C4-2B (cell line): ENCODE measurements around the gene SMOC2.
"Not testable (repeated sequence)": the region's sequence is repeated elsewhere in the genome, so short reads cannot be mapped to it uniquely, and the experiment has no call there.

Experiments used
- H3K27ac ChIP-seq: fragments of 450-650 bp; 2 replicates; pipeline ENCODE4 v1.5.1; 2017
- ZFX ChIP-seq: fragments of 450-650 bp; IDR thresholded peaks from 2 replicates; pipeline ENCODE4 v1.6.1; 2017
- TF ChIP-seq, protein P1 (sequence below): fragments of 450-650 bp; conservative IDR thresholded peaks from 2 replicates; pipeline ENCODE4 v1.5.1; 2017; ENCODE audit warnings: mild to moderate bottlenecking

The SMOC2 gene

DNA sequence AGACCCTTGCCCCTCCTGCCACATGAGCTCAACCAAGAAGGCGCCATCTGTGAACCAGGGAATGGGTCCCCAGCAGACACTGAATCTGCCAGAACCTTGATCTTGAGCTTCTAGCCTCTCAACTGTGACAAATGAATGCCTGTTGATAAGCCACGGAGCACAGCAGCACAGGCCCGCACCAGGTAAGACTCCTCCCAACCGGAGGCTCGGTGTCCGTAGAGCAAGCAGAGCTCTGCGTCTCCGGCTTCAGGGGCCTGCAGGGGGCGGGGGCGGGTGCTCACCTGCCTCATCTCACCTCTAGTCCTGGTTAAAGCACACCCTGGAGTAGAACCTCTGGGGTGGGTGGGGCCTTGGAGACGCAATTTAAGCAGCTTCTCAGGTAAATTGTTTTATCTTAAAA lies 122.7 kb downstream of the SMOC2 start:
- TF ChIP-seq, protein P1, sequence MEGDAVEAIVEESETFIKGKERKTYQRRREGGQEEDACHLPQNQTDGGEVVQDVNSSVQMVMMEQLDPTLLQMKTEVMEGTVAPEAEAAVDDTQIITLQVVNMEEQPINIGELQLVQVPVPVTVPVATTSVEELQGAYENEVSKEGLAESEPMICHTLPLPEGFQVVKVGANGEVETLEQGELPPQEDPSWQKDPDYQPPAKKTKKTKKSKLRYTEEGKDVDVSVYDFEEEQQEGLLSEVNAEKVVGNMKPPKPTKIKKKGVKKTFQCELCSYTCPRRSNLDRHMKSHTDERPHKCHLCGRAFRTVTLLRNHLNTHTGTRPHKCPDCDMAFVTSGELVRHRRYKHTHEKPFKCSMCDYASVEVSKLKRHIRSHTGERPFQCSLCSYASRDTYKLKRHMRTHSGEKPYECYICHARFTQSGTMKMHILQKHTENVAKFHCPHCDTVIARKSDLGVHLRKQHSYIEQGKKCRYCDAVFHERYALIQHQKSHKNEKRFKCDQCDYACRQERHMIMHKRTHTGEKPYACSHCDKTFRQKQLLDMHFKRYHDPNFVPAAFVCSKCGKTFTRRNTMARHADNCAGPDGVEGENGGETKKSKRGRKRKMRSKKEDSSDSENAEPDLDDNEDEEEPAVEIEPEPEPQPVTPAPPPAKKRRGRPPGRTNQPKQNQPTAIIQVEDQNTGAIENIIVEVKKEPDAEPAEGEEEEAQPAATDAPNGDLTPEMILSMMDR, result no peak
- TF ChIP-seq ZFX, result no peak
- no peak overlapping the region for H3K27ac ChIP-seq

DNA sequence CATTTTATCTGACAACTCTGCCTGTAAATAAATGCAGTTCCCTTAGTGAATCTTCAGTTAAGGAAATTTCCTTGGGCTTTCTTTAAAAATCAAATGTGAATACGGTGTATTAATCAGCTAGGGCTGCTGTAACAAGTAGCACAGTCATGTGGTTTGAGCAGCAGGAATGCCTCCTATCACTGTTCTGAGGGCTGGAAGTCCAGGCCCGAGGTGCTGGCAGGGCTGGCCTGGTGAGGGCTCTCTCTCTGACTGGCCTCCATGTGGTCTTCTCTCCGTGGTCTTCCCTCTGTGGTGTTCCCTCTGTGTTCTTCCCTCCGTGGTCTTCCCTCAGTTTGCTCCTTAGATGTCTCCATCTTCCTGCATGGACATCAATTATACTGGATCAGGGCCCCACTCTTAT lies 124.1 kb downstream of the SMOC2 start:
- H3K27ac ChIP-seq, result no peak overlapping the region

GRCh38 chr6:168570211-168570610 lies 129.2 kb downstream of the SMOC2 start:
- TF ChIP-seq, protein P1, result no peak
- TF ChIP-seq ZFX, result no peak
- no peak overlapping the region for H3K27ac ChIP-seq

More for the DNA sequence above, 124.1 kb downstream of the SMOC2 start:
- TF ChIP-seq, protein P1, result no peak
- TF ChIP-seq ZFX, result no peak

DNA sequence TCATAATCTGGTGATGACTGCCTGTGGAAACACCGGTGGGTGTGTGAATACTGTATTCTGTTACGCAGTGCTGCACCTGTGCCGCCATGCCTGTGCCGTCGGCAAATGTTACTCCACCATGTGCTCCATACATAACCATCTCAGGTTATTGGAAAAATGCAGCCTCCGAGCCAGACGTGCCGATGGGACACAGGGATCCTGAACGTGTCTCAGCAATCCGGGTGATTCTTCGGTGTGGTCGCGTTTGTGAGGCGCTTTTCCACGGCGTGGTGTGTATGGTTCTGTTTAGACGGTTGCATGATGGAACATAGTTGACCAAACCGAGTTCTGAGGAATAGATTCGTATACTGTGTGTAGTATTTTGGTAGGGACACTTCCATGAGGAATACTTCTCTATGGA lies 130.3 kb downstream of the SMOC2 start:
- H3K27ac ChIP-seq, result no peak overlapping the region
- TF ChIP-seq, protein P1, result no peak

GRCh38 chr6:168573276-168573835 lies 132.4 kb downstream of the SMOC2 start:
- not testable (repeated sequence) for H3K27ac ChIP-seq

DNA sequence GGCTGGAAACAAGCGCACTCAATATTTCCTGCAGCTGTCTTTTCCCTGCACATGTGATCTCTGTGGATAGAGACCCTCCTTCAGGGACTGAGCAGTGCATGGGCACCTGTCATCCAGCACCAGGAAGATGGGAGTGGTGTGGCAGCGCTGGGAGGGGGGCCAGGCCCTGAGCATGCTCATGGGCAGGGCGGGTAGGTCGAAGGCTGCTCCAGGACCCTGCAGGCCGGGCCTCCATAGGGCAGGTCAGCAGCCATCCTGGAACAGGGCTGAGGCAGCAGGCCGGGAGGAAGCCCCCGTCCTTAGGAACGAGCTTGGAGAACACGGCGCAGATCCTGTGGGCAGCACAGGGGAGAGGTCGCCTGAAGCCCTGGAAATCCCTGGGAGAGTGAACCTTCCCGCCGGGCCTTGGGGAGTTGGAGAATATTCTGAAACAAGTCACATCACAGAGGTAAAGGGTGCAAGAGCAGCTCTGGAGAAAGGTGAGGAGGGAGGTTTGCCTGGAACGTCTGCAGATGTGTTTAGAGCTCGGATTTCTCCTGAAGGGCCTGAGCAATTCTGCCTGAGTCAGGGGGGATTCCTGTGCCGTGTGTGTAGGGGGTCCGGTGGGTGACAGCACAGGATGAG lies 133.2 kb downstream of the SMOC2 start:
- TF ChIP-seq, protein P1, result no peak
- TF ChIP-seq ZFX, result no peak

GRCh38 chr6:168574699-168575195 lies 133.8 kb downstream of the SMOC2 start:
- H3K27ac ChIP-seq, result no peak overlapping the region
- no peak for TF ChIP-seq ZFX
- TF ChIP-seq, protein P1, result no peak

More for the DNA sequence above, 133.2 kb downstream of the SMOC2 start:
- no peak overlapping the region for H3K27ac ChIP-seq
